Endometrium (tissue), 2 donors: ENCODE data around the gene SPATA31D4.
A peak's percentile ranks its signal among the peaks of the same experiment; 100 is the strongest.
"Not testable (repeated sequence)": the region's sequence is repeated elsewhere in the genome, so short reads cannot be mapped to it uniquely, and the experiment has no call there.

Source experiments
- FAIRE-seq: peaks from 2 replicates; lab custom pipeline; 2012; peaks lifted over from hg19 to GRCh38; lab: Jason Lieb, UNC
- donor health status: control.
- donor health status: control.

Gene SPATA31D4

DNA sequence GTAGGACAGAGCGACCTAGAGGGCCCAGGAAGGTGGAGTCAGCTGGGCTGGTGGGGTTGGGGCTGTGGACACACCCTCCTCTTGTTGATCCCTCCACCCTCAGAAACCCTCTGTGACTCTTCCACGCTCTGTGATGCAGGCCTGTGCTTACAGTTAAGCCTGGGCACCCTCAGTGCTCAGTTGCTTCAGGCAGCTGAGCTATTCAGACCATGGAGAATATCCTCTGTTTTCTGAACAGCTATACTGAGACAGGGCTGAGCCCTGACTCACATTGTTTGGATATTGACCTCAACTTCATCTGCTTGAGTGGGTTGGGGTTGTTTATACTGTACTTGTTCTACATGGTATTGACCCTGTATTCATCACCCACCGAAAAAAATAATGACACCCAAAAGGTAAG lies at the start of gene SPATA31D4:
TSS of gene SPATA31D4 (plus strand) at position 124 of the 400 bp plus-strand sequence. CDS start at position 210, 86 bp downstream.
- FAIRE-seq: not testable (repeated sequence)

DNA sequence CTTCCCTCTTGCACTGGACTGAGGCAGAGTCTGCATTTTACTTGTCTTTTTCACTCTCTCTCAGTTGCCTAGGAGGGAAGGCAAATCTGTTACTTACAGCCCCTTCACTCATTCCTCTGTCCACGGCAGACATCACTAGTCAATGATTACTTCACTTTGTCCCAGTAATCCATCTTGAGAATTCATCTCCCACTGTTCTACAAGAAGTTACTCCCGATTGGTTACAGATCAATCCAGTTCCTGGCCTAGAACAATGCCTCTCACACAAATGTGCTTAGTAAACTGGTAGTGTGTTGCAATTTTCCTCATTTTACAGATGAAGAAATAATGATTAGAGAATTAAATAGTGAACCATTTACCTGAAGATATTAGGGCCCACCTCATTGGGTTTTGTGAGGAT lies 49.7 kb upstream of the SPATA31D4 start:
- FAIRE-seq: no peak

DNA sequence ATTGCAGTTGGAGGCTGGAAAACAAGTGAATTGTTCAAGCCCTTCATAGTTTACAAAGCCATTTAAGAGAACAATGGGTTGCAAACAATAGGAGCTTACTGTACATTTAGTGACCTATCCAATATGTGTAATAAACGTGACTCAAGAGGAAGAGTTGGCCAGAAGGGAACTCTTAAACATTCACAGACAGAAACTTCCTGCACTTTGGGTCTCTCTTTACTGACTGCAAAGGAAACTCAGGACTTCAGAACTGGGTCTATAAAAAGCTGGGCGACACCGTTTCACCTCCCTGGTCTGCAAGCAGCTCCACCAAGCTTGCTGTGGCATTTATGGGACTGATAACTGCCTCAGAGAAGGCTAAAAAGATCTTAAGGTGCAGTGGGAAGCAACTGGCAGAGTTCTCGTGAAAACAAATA lies 48.7 kb upstream of the SPATA31D4 start:
- FAIRE-seq: no peak

DNA sequence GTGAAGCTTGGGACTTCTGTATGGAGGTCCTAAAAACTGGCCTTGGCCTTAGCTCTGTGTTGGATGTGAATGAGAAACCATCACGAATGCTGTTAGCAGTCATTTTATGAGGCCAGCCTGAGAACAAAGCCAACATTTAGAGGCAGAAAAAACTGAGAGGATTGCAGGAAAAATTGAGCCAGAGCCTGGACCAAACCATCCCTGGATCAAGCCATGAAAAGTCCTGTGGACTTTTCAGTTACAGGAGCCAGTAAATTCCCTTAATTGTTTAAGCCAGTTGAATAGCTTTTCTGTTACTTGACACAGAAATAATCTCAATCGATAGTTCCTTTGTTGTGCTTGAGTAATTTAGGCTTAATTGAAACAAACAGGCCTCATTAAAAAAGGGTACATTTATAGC lies 42.6 kb upstream of the SPATA31D4 start:
- FAIRE-seq: no peak

DNA sequence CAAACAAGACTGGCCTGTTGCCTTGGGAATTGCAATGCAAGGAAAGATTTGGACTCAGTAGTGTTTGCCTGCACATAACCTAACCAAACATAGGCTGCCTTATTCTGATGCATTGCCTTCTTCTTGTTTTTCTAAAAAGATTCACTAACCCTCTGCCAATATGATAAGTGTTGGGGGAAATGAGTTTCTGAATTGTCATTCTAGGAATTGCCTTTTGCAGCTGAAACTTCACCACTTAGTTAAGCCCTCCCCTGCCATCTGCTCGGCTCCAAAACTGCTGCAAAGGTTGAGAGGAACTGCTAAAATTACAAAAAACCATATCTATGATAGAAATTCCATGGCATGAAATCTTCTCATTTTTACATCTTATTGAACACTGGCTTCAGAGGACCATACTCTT lies 41.6 kb upstream of the SPATA31D4 start:
- FAIRE-seq: no peak

DNA sequence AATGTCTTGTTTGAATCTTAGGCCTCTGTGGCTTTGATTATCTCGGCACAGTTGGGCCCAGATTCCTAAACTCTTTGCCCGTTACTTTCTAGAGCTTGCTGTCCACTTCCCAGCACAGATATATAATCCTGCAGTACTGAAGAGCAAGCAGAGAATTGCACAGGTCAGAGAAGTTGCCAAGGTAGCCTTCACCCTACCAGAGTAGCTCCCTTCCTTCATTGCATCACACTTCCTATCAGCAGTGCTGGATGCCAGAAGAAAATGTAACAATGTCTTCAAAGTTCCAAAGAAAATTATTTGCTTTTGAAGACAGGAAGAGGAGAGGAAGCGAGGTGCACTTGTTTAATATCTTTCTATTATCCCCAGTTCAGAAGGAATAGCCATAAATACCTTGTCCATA lies 38.1 kb upstream of the SPATA31D4 start:
- FAIRE-seq: no peak

DNA sequence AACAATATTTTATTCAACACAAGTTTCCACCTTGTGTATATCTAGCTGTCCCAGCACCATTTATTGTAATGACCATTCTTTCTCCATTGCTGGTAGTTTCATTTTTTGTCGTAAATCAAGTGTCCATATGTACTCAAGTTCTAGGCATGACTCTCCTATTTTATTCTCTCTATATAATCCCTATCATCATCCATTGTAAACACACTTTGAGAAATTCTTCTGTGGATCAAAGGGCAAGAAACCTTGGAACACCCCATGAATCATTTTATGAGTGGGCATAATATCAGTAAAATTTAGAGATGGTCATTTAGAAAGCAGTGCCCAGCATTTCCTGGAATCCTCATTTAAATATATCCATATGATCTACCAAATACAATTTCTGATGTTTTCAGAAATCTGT lies 35.8 kb upstream of the SPATA31D4 start:
- no peak for FAIRE-seq

DNA sequence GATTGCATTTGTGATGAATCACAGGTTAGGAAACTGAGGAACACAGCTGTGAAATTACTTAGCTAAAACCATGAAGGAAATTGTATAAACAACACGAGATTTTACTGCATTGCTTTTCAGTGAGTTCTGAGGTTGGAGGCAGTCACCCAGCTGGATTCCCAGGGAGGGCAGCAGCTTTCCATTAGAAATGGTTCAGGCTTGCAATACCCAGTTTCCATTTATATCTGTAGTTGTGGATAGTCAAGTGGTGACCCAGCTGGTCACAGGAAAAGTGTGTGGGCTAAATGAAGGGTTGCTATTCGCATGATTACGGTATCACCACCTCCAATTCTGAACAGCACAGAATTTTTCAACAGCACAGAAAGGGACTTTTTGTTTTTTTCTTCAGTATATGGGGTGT lies 34.3 kb upstream of the SPATA31D4 start:
- no peak for FAIRE-seq

DNA sequence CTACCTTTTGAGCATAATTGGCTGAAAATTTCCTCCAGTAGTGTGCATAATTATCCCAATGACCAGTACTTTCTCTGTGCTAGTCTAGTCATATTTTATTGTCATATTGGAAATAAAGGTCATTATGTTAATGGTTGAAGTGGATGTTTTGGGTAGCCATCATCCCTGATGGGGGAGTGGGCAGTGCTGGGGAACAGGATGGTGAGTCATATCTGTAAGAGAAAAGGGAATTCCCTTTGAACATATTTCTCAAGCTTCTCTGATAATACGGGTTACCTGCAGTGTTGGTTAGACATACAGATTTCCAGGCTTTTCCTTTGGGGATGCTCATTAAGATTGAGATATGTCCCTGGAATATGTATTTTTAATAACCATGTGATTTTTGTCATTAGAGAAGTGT lies 33.3 kb upstream of the SPATA31D4 start:
- FAIRE-seq: no peak

DNA sequence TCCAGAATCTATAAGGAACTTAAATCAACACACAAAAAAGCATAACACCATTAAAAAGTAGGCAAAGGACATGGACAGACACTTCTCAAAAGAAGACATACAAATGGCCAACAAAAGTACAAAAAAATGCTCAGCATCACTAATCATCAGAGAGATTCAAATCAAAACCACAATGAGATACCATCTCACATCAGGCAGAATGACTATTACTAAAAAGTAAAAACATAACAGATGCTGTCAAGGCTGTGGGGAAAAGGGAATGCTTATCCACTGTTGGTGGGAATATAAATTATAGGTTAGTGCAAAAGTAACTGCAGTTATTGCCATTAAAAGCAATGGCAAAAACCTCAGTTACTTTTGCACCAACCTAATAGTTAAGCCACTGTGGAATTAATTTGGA lies 32.2 kb upstream of the SPATA31D4 start:
- FAIRE-seq: no peak

DNA sequence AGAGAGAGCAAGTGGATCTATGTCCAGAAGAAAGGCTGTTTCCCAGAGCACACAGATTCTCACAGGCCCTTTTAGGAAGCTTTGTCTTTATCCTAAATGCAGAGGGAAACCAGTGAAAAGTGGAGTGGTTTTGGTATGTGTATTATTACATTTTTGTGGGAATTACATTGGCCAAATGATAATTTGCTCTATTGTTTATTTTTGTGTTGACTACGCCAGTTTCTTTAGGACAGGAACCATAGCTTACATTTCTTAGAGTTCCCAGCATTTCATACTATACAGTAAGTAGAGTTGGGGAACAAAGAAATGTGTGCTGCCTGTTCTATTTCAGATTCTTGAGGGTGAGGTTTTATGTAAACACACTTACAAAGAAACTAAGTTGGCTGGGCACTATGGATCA lies 29.4 kb upstream of the SPATA31D4 start:
- FAIRE-seq: no peak

DNA sequence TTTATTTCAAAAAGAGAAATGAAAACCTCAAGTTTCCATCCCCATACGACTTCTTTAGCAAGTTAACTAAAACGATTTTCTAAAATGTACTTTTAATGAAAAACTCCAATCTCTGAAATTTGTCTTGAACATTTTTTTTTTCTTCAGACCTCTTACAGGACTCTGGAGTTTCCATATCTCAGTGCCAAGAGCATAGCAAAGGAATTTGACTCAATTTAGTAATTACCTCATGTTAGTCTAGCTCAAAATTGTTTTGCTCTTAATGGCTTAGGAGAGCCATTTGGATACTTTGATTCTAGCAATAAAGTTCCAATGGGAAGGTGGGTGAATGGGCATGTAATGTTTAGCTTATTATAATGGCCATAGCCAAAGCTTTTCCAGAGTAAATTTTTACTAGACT lies 26.0 kb upstream of the SPATA31D4 start:
- peak; percentile 75 for FAIRE-seq

DNA sequence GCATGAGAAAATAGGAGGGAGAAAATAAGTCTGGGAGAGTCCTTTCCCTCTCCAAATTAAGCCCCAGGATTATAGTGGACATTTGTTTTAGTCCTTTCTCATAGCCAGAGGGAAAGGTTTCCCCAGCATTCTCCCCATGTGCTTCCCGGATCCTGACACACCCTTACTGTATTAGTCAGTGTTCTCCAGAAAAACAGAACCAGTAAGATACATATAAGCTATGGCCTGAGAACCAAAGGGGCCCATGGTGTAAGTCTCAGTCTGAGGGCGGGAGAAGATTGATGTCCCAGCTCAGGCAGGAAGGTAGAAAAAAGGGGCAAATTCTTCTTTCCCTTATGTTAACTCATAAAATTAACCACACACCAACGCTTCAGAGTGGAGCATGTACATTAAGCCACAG lies 25.6 kb upstream of the SPATA31D4 start:
- no peak for FAIRE-seq

DNA sequence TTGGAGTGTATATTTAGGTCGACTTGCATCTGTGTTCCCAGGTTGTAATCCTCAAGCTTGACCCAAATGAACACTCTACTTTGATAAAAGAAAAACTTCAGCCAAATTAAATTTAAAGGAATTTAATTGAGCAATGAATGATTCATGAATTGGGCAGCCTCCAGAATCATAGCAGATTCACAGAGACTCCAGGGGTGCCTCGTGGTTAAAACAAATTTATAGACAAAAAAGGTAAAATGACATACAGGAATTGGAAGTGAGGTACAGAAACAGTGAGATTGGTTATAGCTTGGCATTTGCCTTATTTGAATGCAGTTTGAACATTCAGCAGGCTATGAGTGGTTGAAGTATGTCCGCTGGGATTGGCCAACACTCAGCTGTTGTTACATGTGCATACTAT lies 21.6 kb upstream of the SPATA31D4 start:
- FAIRE-seq: no peak

DNA sequence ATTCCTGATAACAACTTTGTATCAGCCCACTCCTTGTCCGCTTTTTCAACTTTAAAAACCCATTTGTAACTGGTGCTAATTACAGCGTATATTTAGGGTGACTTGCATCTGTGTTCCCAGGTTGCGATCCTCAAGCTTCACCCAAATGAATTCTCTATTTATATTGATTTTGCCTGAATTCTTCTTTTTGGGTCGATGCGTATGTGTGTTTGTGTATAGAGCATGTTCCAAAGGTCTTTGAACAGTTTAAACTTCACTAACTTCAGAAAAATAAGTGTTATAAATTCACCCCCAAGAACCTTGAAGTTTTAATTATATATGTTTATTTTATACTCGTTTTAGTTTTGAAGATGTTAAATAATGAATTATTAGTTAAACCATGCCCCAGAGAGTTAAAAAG lies 16.1 kb upstream of the SPATA31D4 start:
- FAIRE-seq: no peak

DNA sequence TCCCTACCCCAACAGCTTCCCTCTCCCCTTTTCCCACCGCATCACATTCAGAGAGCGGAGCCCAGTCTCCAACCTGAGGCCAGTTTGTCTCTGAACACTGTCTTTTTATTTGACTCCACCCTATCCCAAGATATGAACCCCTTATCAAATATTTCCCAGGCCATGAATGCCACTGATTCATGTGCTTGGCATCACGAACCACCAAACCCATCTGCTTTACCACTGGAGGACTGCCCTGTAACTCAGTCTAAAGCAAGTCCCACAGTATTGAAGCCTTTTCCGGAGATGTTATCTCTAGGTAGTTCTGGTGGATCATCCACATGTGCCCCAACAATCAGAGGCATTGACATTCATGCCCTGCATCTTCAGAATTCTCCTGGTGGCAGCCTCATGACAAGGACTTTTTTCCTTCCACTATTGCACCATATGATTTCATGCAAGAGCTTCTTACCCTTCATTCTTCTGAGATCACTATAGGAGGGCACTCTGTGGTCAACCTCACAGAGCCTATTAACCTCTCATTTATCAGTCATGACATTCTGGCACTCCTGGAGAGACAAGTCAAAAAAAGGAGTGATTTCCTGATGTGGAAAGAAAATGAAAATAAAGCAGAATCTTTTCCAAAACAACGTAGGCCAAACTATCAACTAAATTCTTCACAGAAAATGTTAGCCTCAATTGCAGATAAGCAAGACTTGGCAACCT lies 12.3 kb upstream of the SPATA31D4 start:
- no peak for FAIRE-seq

DNA sequence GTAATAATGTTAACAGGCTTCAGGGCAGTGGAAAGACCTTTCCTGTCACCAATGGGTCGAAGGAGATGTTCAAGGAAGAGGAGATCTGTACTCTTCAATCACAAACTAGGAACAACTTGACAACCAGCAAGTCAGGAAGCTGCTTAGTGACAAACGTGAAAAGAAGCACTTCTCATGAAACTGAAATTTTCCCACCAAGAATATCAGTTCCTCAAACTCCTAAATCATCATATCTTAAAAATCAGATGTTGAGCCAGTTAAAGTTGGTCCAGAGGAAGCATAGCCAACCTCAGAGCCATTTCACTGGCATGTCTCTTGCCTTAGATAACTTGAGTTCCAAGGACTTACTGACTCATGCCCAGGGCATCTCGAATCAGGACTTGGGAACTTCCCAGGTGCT lies 9.7 kb upstream of the SPATA31D4 start:
- not testable (repeated sequence) for FAIRE-seq

DNA sequence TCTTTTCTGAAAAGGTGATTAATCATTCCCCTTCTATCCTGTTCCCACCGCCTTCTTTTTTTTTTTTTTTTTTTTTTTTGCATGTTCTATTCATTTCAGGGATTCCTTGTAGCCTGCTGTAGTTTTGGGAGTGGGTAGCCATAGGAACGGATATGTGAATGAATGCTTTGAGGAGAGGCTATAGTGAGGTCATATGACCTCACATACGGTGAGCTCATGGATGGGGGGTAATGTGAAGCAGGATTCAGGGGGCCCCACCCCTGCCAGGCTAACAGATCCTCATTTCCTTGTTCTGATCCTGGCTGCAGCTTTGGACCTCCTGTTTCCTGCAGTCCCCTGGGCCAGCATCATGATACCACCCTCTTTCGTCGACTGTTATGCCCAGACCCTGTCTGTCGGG lies 1.9 kb downstream of the SPATA31D4 start:
- not testable (repeated sequence) for FAIRE-seq

DNA sequence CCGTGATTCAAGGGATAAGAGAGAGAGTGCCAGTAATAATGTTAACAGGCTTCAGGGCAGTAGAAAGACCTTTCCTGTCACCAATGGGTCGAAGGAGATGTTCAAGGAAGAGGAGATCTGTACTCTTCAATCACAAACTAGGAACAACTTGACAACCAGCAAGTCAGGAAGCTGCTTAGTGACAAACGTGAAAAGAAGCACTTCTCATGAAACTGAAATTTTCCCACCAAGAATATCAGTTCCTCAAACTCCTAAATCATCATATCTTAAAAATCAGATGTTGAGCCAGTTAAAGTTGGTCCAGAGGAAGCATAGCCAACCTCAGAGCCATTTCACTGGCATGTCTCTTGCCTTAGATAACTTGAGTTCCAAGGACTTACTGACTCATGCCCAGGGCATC lies 5.3 kb downstream of the SPATA31D4 start:
- not testable (repeated sequence) for FAIRE-seq

DNA sequence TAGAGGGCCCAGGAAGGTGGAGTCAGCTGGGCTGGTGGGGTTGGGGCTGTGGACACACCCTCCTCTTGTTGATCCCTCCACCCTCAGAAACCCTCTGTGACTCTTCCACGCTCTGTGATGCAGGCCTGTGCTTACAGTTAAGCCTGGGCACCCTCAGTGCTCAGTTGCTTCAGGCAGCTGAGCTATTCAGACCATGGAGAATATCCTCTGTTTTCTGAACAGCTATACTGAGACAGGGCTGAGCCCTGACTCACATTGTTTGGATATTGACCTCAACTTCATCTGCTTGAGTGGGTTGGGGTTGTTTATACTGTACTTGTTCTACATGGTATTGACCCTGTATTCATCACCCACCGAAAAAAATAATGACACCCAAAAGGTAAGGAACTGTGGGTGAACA lies 15.2 kb downstream of the SPATA31D4 start, which contains the start of gene SPATA31D3:
TSS of gene SPATA31D3 (plus strand) at position 108 of the 400 bp plus-strand sequence. CDS start at position 194, 86 bp downstream.
- FAIRE-seq: not testable (repeated sequence)

DNA sequence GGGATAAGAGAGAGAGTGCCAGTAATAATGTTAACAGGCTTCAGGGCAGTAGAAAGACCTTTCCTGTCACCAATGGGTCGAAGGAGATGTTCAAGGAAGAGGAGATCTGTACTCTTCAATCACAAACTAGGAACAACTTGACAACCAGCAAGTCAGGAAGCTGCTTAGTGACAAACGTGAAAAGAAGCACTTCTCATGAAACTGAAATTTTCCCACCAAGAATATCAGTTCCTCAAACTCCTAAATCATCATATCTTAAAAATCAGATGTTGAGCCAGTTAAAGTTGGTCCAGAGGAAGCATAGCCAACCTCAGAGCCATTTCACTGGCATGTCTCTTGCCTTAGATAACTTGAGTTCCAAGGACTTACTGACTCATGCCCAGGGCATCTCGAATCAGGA lies 20.4 kb downstream of the SPATA31D4 start:
- FAIRE-seq: peak; percentile 70

DNA sequence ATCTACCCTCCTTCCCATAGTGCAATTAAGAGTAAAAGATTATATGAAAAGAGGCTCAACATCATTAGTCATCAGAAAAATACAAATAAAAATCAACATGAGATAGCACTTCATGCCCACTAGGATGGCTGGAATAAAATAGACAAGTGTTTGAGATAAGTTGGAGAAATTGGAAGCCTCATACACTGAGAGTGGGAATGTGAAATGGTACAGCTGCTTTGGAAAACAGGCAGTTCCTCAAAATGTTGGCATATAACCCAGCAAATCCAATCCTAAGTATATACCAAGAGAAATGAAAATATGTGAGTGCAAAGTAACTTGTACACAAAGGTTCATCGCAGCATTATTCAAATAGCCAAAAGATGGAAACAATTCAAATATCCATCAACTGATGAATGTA lies 24.9 kb downstream of the SPATA31D4 start:
- no peak for FAIRE-seq

DNA sequence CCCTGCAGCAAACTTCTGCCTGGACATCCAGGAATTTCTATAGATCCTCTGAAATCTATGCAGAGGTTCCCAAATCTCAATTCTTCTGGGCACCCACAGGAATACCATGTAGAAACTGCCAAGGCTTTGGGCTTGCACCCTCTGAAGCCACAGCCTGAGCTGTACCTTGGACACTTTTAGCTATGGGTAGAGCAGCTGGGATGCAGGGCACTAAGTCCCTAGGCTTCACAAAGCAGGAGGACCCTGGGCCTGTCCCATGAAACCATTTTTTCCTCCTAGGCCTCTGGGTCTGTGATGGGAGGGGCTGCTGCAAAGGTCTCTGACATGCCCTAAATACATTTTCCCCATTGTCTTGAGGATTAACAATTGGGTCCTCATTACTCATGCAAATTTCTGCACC lies 27.4 kb downstream of the SPATA31D4 start:
- FAIRE-seq: no peak
